Neuronal stem cell (in vitro differentiated cells): ENCODE measurements around the gene FOXN3.
A peak's percentile ranks its signal among the peaks of the same experiment; 100 is the strongest.

Source experiments
- DNase-seq: peaks from one replicate; pipeline ENCODE4 v3.0.0-alpha.2; 2013; ENCODE audit warnings: low spot score
- H2AFZ ChIP-seq: one replicate; pipeline ENCODE4 v1.6.1; 2013; ENCODE audit warnings: mild to moderate bottlenecking, low read length, inconsistent platforms
- H2AK5ac ChIP-seq: 2 replicates; pipeline ENCODE4 v1.6.1; 2013; ENCODE audit warnings: low read depth, mild to moderate bottlenecking, inconsistent platforms, low read length, moderate library complexity, mixed read lengths
- H2BK120ac ChIP-seq: 2 replicates; pipeline ENCODE4 v1.6.1; 2013; ENCODE audit warnings: low read depth, mild to moderate bottlenecking, inconsistent platforms, low read length, moderate library complexity, mixed read lengths
- H2BK12ac ChIP-seq: one replicate; pipeline ENCODE4 v1.6.1; 2013; ENCODE audit warnings: low read length, inconsistent platforms
- H2BK15ac ChIP-seq: 2 replicates; pipeline ENCODE4 v1.6.1; 2013; ENCODE audit warnings: mild to moderate bottlenecking, low read length, inconsistent platforms, mixed read lengths
- H2BK5ac ChIP-seq: one replicate; pipeline ENCODE4 v1.6.1; 2013; ENCODE audit warnings: inconsistent platforms, mild to moderate bottlenecking, low read length, moderate library complexity
- H3K14ac ChIP-seq: one replicate; pipeline ENCODE4 v1.6.1; 2013; ENCODE audit warnings: low read length, inconsistent platforms
- H3K18ac ChIP-seq: 2 replicates; pipeline ENCODE4 v1.6.1; 2013; ENCODE audit warnings: low read length, inconsistent platforms
- H3K23ac ChIP-seq: 2 replicates; pipeline ENCODE4 v1.6.1; 2013; ENCODE audit warnings: low read depth, mild to moderate bottlenecking, mixed read lengths, low read length, inconsistent platforms; ENCODE audit not compliant: poor library complexity
- H3K27ac ChIP-seq: replicated peaks from 3 replicates; pipeline ENCODE4 v1.5.1; 2013; ENCODE audit warnings: low read length, inconsistent platforms
- H3K27me3 ChIP-seq, 3 experiments: 2 replicates each; pipeline ENCODE4 v1.6.1; 2013; ENCODE audit warnings: low read length in 3 of 3, mild to moderate bottlenecking in 2 of 3, inconsistent platforms in 1 of 3, low read depth in 1 of 3, mixed read lengths in 1 of 3, moderate library complexity in 1 of 3; ENCODE audit not compliant: control insufficient read depth in 3 of 3, insufficient read depth in 3 of 3
- H3K36me3 ChIP-seq, 2 donors: replicated peaks in 1 of 2; 2 replicates each; pipeline ENCODE4 v1.6.1; 2013; ENCODE audit warnings: low read length in 2 of 2; ENCODE audit not compliant: control insufficient read depth in 2 of 2, insufficient read depth in 2 of 2
- H3K4ac ChIP-seq: 2 replicates; pipeline ENCODE4 v1.6.1; 2013; ENCODE audit warnings: inconsistent platforms, mild to moderate bottlenecking, low read length, moderate library complexity
- H3K4me1 ChIP-seq, 2 donors: 1 replicate in 1 of 2; 2 replicates in 1 of 2; pipeline ENCODE4 v1.6.1; 2013; ENCODE audit warnings: low read length in 2 of 2, low read depth in 1 of 2; ENCODE audit not compliant: control insufficient read depth in 2 of 2, insufficient read depth in 1 of 2
- H3K4me2 ChIP-seq: one replicate; pipeline ENCODE4 v1.6.1; 2013; ENCODE audit warnings: mild to moderate bottlenecking, low read length, inconsistent platforms; ENCODE audit not compliant: insufficient read depth, poor library complexity, severe bottlenecking
- H3K4me3 ChIP-seq, 2 donors: 2 replicates each; pipeline ENCODE4 v1.5.1; 2013; ENCODE audit warnings: low read length in 2 of 2, mild to moderate bottlenecking in 2 of 2, inconsistent platforms in 1 of 2, moderate library complexity in 1 of 2
- H3K79me1 ChIP-seq: one replicate; pipeline ENCODE4 v1.6.1; 2013; ENCODE audit warnings: low read depth, mild to moderate bottlenecking, inconsistent platforms, low read length, moderate library complexity
- H3K9ac ChIP-seq: one replicate; pipeline ENCODE4 v1.6.1; 2013; ENCODE audit warnings: mild to moderate bottlenecking, low read depth, low read length, inconsistent platforms; ENCODE audit not compliant: poor library complexity
- H3K9me3 ChIP-seq, 2 donors: replicated peaks in 1 of 2; 2 replicates each; pipeline versions ENCODE3 to v1.6.1; 2013; ENCODE audit warnings: low read length in 2 of 2, mild to moderate bottlenecking in 2 of 2, inconsistent platforms in 1 of 2, low read depth in 1 of 2, mixed read lengths in 1 of 2, moderate library complexity in 1 of 2; ENCODE audit not compliant: control insufficient read depth in 2 of 2, insufficient read depth in 1 of 2
- H4K8ac ChIP-seq: one replicate; pipeline ENCODE4 v1.6.1; 2013; ENCODE audit warnings: low read depth, mild to moderate bottlenecking, inconsistent platforms, low read length, moderate library complexity
- H4K91ac ChIP-seq: one replicate; pipeline ENCODE4 v1.6.1; 2013; ENCODE audit warnings: low read length, low read depth, mild to moderate bottlenecking, inconsistent platforms; ENCODE audit not compliant: poor library complexity
- WGBS, 2 donors: extraction: QIAGEN DNeasy Blood & Tissue Kit; methylation state at CpG; one replicate each; pipeline ENCODE4 v1.1.7; 2013; ENCODE audit warnings: missing lambda C conversion rate in 2 of 2, mixed read lengths in 1 of 2; ENCODE audit not compliant: insufficient read length in 2 of 2, insufficient replicate concordance in 1 of 2; ENCODE audit errors: extremely low coverage in 2 of 2; 5-methylcytosine and 5-hydroxymethylcytosine counted together

FOXN3 gene

DNA sequence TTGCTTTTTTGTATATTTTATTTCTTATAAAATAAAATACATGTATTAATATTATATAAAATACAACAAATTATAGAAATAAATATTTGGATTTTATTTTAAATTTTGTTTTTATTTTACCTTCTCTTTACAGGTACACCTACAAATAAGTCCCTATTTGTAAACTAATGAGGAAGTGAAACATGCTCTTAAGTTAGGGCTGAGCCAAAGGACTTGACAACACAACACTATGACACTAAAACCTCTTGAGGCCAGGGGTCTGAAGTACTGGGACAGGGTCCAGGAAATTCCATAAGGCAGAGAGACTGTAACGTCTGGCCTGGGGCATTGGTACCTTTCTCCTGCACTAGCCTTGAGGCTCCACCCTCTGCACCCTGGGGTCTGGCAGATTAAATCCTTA is 293.2 kb downstream of the FOXN3 start:
- no peak overlapping the region for H3K14ac ChIP-seq
- no peak overlapping the region for H4K8ac ChIP-seq
- H3K36me3 ChIP-seq: no peaks in the 10 kb centered on the region
- H2BK120ac ChIP-seq: no peak overlapping the region
- peaks cover 12 to 16% of the 10 kb centered on the region in 2 donors for H3K4me1 ChIP-seq
- H3K9me3 ChIP-seq: peaks cover 10 to 16% of the 10 kb centered on the region in 2 donors
- H2BK12ac ChIP-seq: no peak overlapping the region
- no peak overlapping the region for H4K91ac ChIP-seq
- H3K4me2 ChIP-seq: no peak overlapping the region
- H3K18ac ChIP-seq: no peak overlapping the region
- no peaks in the 10 kb centered on the region for H3K79me1 ChIP-seq
- no peak overlapping the region for H2BK15ac ChIP-seq
- H3K27ac ChIP-seq: no peak overlapping the region
- H3K4me3 ChIP-seq: no peak overlapping the region
- H3K27me3 ChIP-seq: no peaks in the 10 kb centered on the region
- no CpG with 5 or more reads among the region's 1 CpG for WGBS, 2 donors
- H3K9ac ChIP-seq: no peak overlapping the region
- no peak overlapping the region for H3K4ac ChIP-seq
- no peak for DNase-seq
- no peak overlapping the region for H2AK5ac ChIP-seq
- no peak overlapping the region for H2AFZ ChIP-seq
- H3K23ac ChIP-seq: no peak overlapping the region
- H2BK5ac ChIP-seq: no peak overlapping the region

- H3K4me1 ChIP-seq: peaks cover 12 to 16% of the 10 kb centered on the region in 2 donors
- no peak overlapping the region for H2AK5ac ChIP-seq
- H3K27me3 ChIP-seq: no peaks in the 10 kb centered on the region
- H3K27ac ChIP-seq: no peak overlapping the region
- H3K23ac ChIP-seq: no peak overlapping the region
- H2BK5ac ChIP-seq: no peak overlapping the region
- peaks cover 10 to 16% of the 10 kb centered on the region in 2 donors for H3K9me3 ChIP-seq
- no peak overlapping the region for H2BK12ac ChIP-seq
- no peak overlapping the region for H3K9ac ChIP-seq
- H3K18ac ChIP-seq: no peak overlapping the region
- H4K91ac ChIP-seq: no peak overlapping the region
- no peak overlapping the region for H2BK120ac ChIP-seq
- no peaks in the 10 kb centered on the region for H3K79me1 ChIP-seq
- no peak overlapping the region for H3K4me2 ChIP-seq
- no peak for DNase-seq
- no peak overlapping the region for H3K4me3 ChIP-seq
- no peaks in the 10 kb centered on the region for H3K36me3 ChIP-seq
- H3K14ac ChIP-seq: no peak overlapping the region
- no peak overlapping the region for H4K8ac ChIP-seq
- no peak overlapping the region for H2AFZ ChIP-seq
- H3K4ac ChIP-seq: no peak overlapping the region
- WGBS, 2 donors: no CpG with 5 or more reads among the region's 10 CpGs
- no peak overlapping the region for H2BK15ac ChIP-seq
Observed at GRCh38 chr14:89123215-89123614, 293.8 kb downstream of the FOXN3 start.

GRCh38 chr14:89121968-89122620 is 294.9 kb downstream of the FOXN3 start:
- H4K91ac ChIP-seq: no peak overlapping the region
- H3K9me3 ChIP-seq: peaks cover 10 to 16% of the 10 kb centered on the region in 2 donors
- DNase-seq: peak; percentile 60
- no peak overlapping the region for H3K18ac ChIP-seq
- H2BK12ac ChIP-seq: no peak overlapping the region
- no peak overlapping the region for H4K8ac ChIP-seq
- no peaks in the 10 kb centered on the region for H3K27me3 ChIP-seq
- no peak overlapping the region for H3K9ac ChIP-seq
- no peak overlapping the region for H3K4ac ChIP-seq
- H3K27ac ChIP-seq: peak overlapping the region; percentile 68
- no CpG with 5 or more reads among the region's 4 CpGs for whole genome bisulfite sequencing, 2 donors
- H3K36me3 ChIP-seq: no peaks in the 10 kb centered on the region
- H3K4me1 ChIP-seq: peaks cover 12 to 16% of the 10 kb centered on the region in 2 donors
- H2AK5ac ChIP-seq: no peak overlapping the region
- no peak overlapping the region for H2BK15ac ChIP-seq
- H2AFZ ChIP-seq: peak overlapping the region; percentile 79
- H3K79me1 ChIP-seq: no peaks in the 10 kb centered on the region
- peak overlapping the region; percentile 23 for H3K4me2 ChIP-seq
- no peak overlapping the region for H2BK120ac ChIP-seq
- H3K14ac ChIP-seq: no peak overlapping the region
- H3K23ac ChIP-seq: no peak overlapping the region
- no peak overlapping the region for H2BK5ac ChIP-seq
- H3K4me3 ChIP-seq: no peak overlapping the region

- H2BK5ac ChIP-seq: no peak overlapping the region
- H2BK15ac ChIP-seq: no peak overlapping the region
- H3K9ac ChIP-seq: no peak overlapping the region
- no peak overlapping the region for H2AK5ac ChIP-seq
- no peaks in the 10 kb centered on the region for H3K79me1 ChIP-seq
- no peak overlapping the region for H4K8ac ChIP-seq
- peak overlapping the region; percentile 20 for H2AFZ ChIP-seq
- no peaks in the 10 kb centered on the region for H3K36me3 ChIP-seq
- H3K14ac ChIP-seq: no peak overlapping the region
- H3K4me1 ChIP-seq: peaks cover 5 to 8% of the 10 kb centered on the region in 2 donors
- no peak overlapping the region for H4K91ac ChIP-seq
- no peak overlapping the region for H3K4me3 ChIP-seq
- no CpG with 5 or more reads among the region's 5 CpGs for WGBS, 2 donors
- no peak overlapping the region for H2BK12ac ChIP-seq
- no peak overlapping the region for H3K4me2 ChIP-seq
- H2BK120ac ChIP-seq: no peak overlapping the region
- H3K9me3 ChIP-seq: peaks cover 9 to 10% of the 10 kb centered on the region in 2 donors
- H3K23ac ChIP-seq: no peak overlapping the region
- no peak overlapping the region for H3K18ac ChIP-seq
- H3K27me3 ChIP-seq: peaks cover 0 to 2% (median 0%) of the 10 kb centered on the region in 3 experiments
- H3K4ac ChIP-seq: no peak overlapping the region
- DNase-seq: no peak
- H3K27ac ChIP-seq: no peak overlapping the region
Observed at GRCh38 chr14:89117012-89117411, 300.0 kb downstream of the FOXN3 start.
